SK-N-MC (cell line): Measurements from ENCODE around the gene ERVFRD-1.

Source experiments
- DNase-seq: peaks from one replicate; pipeline ENCODE4 v3.0.0-alpha.2; 2011; ENCODE audit warnings: low read depth, low spot score
- H3K27ac ChIP-seq: fragments of 200-600 bp; sonication (generic); 2 replicates; pipeline ENCODE4 v1.5.1; 2016; ENCODE audit warnings: mixed run types
- H3K36me3 ChIP-seq: fragments of 200-600 bp; sonication (generic); 2 replicates; pipeline ENCODE4 v1.6.1; 2017; ENCODE audit warnings: antibody characterized with exemption, low read length, mixed read lengths; ENCODE audit not compliant: insufficient read depth
- H3K4me3 ChIP-seq: fragments of 200-600 bp; sonication (generic); 2 replicates; pipeline ENCODE4 v1.5.1; 2016
- H3K9ac ChIP-seq: fragments of 200-600 bp; sonication (generic); 2 replicates; pipeline ENCODE4 v1.8.0; 2017; ENCODE audit warnings: mixed run types, mixed read lengths; ENCODE audit not compliant: insufficient read length
- H3K9me3 ChIP-seq: fragments of 200-600 bp; sonication (generic); 2 replicates; pipeline ENCODE4 v1.6.1; 2017; ENCODE audit warnings: low read depth, mild to moderate bottlenecking, antibody characterized with exemption, low read length, moderate library complexity, mixed read lengths
- EZH2 ChIP-seq: fragments of 200-600 bp; sonication (generic); IDR thresholded peaks from one replicate; pipeline ENCODE4 v1.6.1; 2017; ENCODE audit warnings: antibody characterized with exemption
- FOXP2 ChIP-seq: optimal IDR thresholded peaks from 2 replicates; pipeline ENCODE3; 2011; ENCODE audit warnings: mild to moderate bottlenecking, moderate library complexity; ENCODE audit not compliant: insufficient read depth; ENCODE audit errors: extremely low read length, control extremely low read depth
- POLR2AphosphoS5 ChIP-seq: IDR thresholded peaks from 2 replicates; pipeline ENCODE4 v1.6.1; 2012; ENCODE audit warnings: mild to moderate bottlenecking, low read depth, low read length, borderline replicate concordance

Gene ERVFRD-1, protein sequence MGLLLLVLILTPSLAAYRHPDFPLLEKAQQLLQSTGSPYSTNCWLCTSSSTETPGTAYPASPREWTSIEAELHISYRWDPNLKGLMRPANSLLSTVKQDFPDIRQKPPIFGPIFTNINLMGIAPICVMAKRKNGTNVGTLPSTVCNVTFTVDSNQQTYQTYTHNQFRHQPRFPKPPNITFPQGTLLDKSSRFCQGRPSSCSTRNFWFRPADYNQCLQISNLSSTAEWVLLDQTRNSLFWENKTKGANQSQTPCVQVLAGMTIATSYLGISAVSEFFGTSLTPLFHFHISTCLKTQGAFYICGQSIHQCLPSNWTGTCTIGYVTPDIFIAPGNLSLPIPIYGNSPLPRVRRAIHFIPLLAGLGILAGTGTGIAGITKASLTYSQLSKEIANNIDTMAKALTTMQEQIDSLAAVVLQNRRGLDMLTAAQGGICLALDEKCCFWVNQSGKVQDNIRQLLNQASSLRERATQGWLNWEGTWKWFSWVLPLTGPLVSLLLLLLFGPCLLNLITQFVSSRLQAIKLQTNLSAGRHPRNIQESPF

DNA sequence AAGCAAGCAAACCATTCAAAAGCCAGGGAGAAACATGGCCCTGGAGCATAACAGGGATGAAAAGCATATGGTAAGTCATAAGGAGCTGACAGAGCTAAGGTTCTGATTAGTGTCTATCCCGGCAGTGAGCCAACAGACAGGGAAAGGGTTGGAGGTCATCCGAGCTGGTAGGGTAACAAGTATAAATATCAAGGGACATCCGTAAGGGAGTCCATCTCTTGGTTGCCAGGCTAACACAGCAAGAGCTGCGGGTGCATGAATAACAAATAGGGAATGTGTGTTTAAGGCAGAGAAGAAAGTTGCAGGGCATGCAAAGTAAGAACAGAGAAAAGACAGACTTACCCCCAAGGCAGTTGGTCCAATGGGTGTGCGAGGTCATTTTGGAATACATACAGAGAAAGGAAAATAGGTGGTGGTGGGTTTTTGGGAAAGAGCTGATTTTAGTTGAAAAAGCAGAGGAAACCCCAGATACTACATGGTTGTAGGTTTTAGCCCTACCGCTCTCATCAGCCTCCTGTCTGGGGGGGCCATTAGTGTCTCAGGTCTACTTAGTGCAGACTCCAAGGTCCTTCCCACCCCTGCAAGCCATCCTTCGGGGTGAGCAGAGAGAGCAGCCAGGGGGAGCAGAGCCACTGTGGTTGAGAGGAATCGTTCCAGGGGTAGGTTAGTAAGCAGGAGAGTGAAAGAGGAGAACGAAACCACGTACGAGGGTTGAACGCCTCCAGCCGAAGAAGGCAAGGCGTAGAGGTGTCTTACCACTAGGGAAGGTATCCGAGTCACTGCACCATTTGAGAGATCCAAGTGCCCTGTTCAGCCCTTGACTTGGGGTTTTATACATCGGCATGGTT, at the start of gene ERVFRD-1:
TSS of gene ERVFRD-1 (minus strand) at position 805 of the 848 bp plus-strand sequence. CDS start 6,415 bp downstream, outside the sequence.
- no peak within 1 kb of the TSS for H3K9ac ChIP-seq
- H3K36me3 ChIP-seq, result no peaks in the 10 kb centered on the region
- H3K4me3 ChIP-seq, result peak within 1 kb of the TSS; percentile 52
- TF ChIP-seq POLR2AphosphoS5 (no peak), FOXP2 (no peak), EZH2 (no peak)
- no peak for DNase-seq
- peak within 1 kb of the TSS; percentile 6; the same call in 1 of the 2 replicates for H3K27ac ChIP-seq
- no peaks in the 10 kb centered on the region for H3K9me3 ChIP-seq

DNA sequence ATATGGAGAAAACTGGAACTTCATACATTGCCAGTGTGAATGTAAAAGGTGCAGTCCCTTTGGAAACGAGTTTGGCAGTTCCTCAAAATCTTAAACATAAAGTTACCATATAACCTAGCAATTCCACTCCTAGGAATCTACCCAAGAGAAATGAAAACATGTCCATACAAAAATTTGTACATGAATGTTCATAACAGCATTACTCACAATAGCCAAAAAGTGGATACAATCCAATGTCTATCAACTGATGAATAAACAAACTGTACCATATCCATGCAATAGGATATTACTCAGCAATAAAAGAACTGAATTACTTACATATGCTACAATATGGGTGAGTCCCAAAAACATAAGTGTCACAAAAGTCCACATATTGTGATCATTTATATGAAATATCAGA, 48.7 kb upstream of the ERVFRD-1 start:
- no peak overlapping the region for H3K27ac ChIP-seq

DNA sequence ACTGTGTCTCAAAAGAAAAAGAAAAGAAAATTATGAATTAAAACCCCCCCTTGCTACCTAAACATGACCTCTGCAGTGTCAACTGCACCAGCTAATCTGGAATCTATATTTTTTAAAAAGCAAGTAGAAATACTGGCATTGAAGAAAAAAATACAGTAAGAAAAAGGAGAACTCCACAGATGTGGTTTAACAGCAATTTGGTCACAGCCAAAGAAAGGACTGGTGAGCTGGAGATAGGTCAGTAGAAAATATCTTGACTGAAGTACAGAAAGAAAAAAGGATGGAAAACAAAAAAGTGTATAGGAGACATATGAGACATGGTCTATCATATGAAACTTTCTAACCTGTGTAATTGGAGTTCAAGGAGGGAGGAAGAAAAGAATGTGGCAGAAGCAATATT, 44.1 kb upstream of the ERVFRD-1 start:
- H3K27ac ChIP-seq, result no peak overlapping the region
- DNase-seq, result no peak
- TF ChIP-seq FOXP2 (no peak), EZH2 (no peak), POLR2AphosphoS5 (no peak)
- no peak overlapping the region for H3K4me3 ChIP-seq
- H3K9me3 ChIP-seq, result no peaks in the 10 kb centered on the region
- no peaks in the 10 kb centered on the region for H3K36me3 ChIP-seq
- H3K9ac ChIP-seq, result no peak overlapping the region

More for the DNA sequence above, 48.7 kb upstream of the ERVFRD-1 start:
- Histone ChIP-seq H3K4me3 (no peak overlapping the region), H3K36me3 (no peaks in the 10 kb centered on the region), H3K9me3 (no peaks in the 10 kb centered on the region), H3K9ac (no peak overlapping the region)
- TF ChIP-seq FOXP2 (no peak), EZH2 (no peak), POLR2AphosphoS5 (no peak)
- DNase-seq, result no peak

DNA sequence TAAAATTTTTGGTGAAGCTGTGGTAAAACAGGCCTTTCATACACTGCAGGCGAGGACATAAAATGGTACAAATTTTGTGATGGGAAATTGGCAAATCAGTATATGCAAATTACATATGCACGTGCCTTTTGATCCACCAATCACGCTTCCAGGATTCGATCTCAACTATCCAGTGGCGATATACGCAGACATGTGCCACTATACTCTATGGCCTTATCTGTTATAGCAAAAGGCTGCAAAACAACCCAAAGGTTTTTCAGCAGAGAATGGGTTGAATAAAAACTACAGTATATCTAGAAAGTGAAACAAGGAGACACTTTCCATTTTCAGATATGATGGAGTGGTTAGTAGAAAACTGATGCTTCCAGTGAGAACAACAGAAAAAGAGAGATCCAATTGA, 41.9 kb upstream of the ERVFRD-1 start:
- DNase-seq, result no peak
- H3K27ac ChIP-seq, result no peak overlapping the region
- no peak overlapping the region for H3K9ac ChIP-seq
- H3K36me3 ChIP-seq, result no peaks in the 10 kb centered on the region
- H3K9me3 ChIP-seq, result no peaks in the 10 kb centered on the region
- no peak for TF ChIP-seq FOXP2
- no peak for TF ChIP-seq POLR2AphosphoS5
- TF ChIP-seq EZH2, result no peak
- no peak overlapping the region for H3K4me3 ChIP-seq

DNA sequence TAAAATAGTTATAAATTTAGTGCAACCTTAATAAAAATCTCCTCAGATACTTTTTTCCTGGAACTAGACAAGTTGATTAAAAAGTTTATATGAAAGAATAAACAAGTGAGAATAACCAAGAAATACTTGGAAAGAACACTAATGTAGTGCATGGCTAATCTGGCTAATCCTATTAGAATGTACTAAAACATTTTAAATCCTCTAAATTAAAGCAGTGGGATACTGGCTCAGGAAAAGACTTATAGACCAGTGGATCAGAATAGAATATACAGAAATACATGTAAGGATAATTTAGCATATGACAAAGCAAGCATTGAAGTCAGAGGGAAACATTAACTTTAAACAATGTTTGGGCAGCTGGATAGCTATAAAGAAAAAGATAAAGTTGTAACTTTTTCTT, 41.1 kb upstream of the ERVFRD-1 start:
- TF ChIP-seq EZH2, result no peak
- no peak overlapping the region for H3K4me3 ChIP-seq
- no peak overlapping the region for H3K27ac ChIP-seq
- H3K9me3 ChIP-seq, result no peaks in the 10 kb centered on the region
- DNase-seq, result no peak
- no peak overlapping the region for H3K9ac ChIP-seq
- H3K36me3 ChIP-seq, result no peaks in the 10 kb centered on the region

DNA sequence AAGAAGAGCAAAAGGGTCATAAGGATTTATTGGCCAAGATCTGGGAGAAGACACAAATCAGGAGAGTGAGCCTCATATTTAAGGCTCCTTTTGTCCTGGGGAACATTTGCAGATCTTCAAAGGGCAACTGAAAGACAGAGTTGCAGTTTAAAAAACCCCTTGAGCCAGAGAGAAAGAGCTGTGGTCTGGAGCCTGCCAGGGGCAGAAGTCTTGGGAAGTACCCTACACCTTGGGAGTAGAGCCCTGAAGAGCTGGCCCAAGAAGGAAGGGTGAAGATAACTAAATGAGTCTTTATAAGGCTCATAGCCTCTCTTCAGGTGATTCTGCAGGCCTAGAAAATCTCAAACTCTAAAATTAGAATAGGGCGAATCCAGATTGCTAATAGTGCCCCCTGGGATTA, 40.0 kb upstream of the ERVFRD-1 start:
- Histone ChIP-seq H3K27ac (no peak overlapping the region), H3K9me3 (no peaks in the 10 kb centered on the region), H3K9ac (no peak overlapping the region), H3K4me3 (no peak overlapping the region), H3K36me3 (no peaks in the 10 kb centered on the region)
- no peak for DNase-seq
- TF ChIP-seq FOXP2 (no peak), EZH2 (no peak), POLR2AphosphoS5 (no peak)

DNA sequence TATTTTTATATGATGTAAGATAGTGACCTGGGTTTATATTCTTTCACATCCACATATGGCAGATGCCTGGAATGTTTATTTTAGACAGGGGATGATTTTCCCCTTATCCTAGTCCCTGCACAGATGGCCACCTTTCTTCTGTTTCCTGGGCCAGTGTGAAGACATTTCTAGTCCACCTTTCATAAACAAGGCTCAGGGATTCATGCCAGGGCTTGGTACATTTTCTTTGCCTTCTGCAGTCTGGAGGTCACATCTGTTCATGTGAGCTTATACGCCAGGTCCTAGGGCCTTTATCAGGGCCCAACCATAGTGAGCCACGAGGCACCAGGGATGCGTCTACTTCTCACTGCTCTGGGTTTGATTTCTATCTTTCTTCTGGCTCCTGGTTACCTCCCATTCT, 38.0 kb upstream of the ERVFRD-1 start:
- Histone ChIP-seq H3K9ac (no peak overlapping the region), H3K9me3 (no peaks in the 10 kb centered on the region), H3K27ac (no peak overlapping the region), H3K4me3 (no peak overlapping the region), H3K36me3 (no peaks in the 10 kb centered on the region)
- no peak for DNase-seq
- TF ChIP-seq FOXP2, result no peak
- TF ChIP-seq POLR2AphosphoS5, result no peak
- no peak for TF ChIP-seq EZH2

DNA sequence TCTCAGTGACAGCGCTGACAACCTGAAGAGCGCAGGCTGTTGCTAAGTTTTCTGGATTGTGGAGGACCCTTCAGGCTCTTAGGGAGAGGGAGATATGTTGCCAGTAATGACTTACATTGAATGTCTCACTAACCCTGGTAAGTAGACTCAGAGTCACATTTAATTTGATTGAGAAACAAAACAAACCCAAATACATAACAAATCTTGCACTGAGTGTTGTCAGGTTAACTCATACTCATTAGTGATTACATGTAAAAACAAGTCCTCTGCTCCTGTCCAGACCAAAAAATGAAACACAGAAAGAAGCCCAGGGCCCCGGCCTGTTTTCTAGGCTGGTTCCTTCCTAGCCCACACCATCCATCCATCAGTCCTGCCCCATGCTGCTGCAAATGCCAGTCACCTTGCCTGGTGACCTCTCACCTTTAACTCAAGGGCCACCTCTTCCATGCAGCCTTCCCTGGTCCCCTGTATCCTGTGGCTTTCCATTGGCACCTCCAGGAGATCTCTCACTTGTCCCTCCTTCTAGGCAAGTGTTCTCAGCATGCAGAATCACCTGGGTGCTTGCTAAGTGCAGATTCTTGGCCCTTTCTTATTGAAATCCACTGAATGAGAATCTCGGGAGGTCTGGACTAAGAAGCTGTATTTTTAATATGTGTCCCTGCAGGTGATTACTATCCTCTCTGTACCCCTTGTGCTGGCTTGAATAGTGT, 34.7 kb upstream of the ERVFRD-1 start:
- DNase-seq, result no peak
- Histone ChIP-seq H3K36me3 (no peaks in the 10 kb centered on the region), H3K4me3 (no peak overlapping the region), H3K27ac (no peak overlapping the region), H3K9ac (no peak overlapping the region), H3K9me3 (no peaks in the 10 kb centered on the region)
- TF ChIP-seq FOXP2 (no peak), EZH2 (no peak), POLR2AphosphoS5 (no peak)
